CD8-positive, alpha-beta memory T cell (primary cell): ENCODE measurements around the gene PDGFC. TPM values are rescaled to one million over a fixed set of nuclear protein-coding genes. Genes with fewer than 3 reads are reported as not detected.
"Not testable (repeated sequence)": the region's sequence is repeated elsewhere in the genome, so short reads cannot be mapped to it uniquely, and the experiment has no call there.

ENCODE experiments used
- CTCF ChIA-PET: fragments of 350-600 bp; sonication (Branson Sonifier 250); formaldehyde crosslinking; loops from one replicate; lab custom pipeline; 2021; ENCODE audit warnings: antibody characterized with exemption; lab: Charles Lee
- POLR2A ChIA-PET: fragments of 350-600 bp; sonication (Branson Sonifier 250); formaldehyde crosslinking; loops from one replicate; lab custom pipeline; 2021; ENCODE audit warnings: antibody characterized with exemption; lab: Charles Lee
- DNase-seq, 5 donors: peaks; one replicate each; pipeline versions ENCODE4 v3.0.0 to v3.0.0-alpha.2; 2020 to 2022; ENCODE audit warnings: mixed read lengths in 1 of 5
- H3K27ac ChIP-seq: one replicate; pipeline ENCODE4 v1.7.0; 2013; ENCODE audit warnings: low read depth, mild to moderate bottlenecking, low read length, moderate library complexity
- H3K27me3 ChIP-seq: 2 replicates; pipeline ENCODE4 v1.7.0; 2013; ENCODE audit warnings: low read length, mild to moderate bottlenecking; ENCODE audit not compliant: insufficient read depth, poor library complexity, severe bottlenecking
- H3K36me3 ChIP-seq: 2 replicates; pipeline ENCODE4 v1.7.0; 2013; ENCODE audit warnings: mild to moderate bottlenecking, low read length, moderate library complexity; ENCODE audit not compliant: insufficient read depth
- H3K4me1 ChIP-seq: 2 replicates; pipeline ENCODE4 v1.7.0; 2013; ENCODE audit warnings: mild to moderate bottlenecking, low read length, moderate library complexity; ENCODE audit not compliant: insufficient read depth
- H3K4me3 ChIP-seq: 2 replicates; pipeline ENCODE4 v1.7.0; 2013; ENCODE audit warnings: mild to moderate bottlenecking, low read length
- H3K9me3 ChIP-seq: 2 replicates; pipeline ENCODE4 v1.7.0; 2013; ENCODE audit warnings: mild to moderate bottlenecking, low read length
- H3K27ac Mint-ChIP-seq, 8 donors: one replicate each; pipeline ENCODE4 v1.8.0; 2020 to 2021; ENCODE audit warnings: mixed read lengths in 8 of 8, mild to moderate bottlenecking in 6 of 8, inconsistent platforms in 3 of 8, moderate library complexity in 3 of 8
- H3K27me3 Mint-ChIP-seq, 2 donors: one replicate each; pipeline ENCODE4 v1.8.0; 2020 to 2021; ENCODE audit warnings: mixed read lengths in 2 of 2, mild to moderate bottlenecking in 1 of 2, moderate library complexity in 1 of 2
- H3K36me3 Mint-ChIP-seq, 3 donors: one replicate each; pipeline ENCODE4 v1.8.0; 2020 to 2021; ENCODE audit warnings: mixed read lengths in 3 of 3, inconsistent platforms in 1 of 3, mild to moderate bottlenecking in 1 of 3
- H3K4me1 Mint-ChIP-seq, 3 donors: one replicate each; pipeline ENCODE4 v1.8.0; 2020 to 2021; ENCODE audit warnings: mixed read lengths in 3 of 3, inconsistent platforms in 1 of 3, mild to moderate bottlenecking in 1 of 3
- H3K4me3 Mint-ChIP-seq, 7 donors: one replicate each; pipeline ENCODE4 v1.8.0; 2020 to 2021; ENCODE audit warnings: mixed read lengths in 7 of 7, mild to moderate bottlenecking in 6 of 7, moderate library complexity in 4 of 7, inconsistent platforms in 2 of 7
- H3K9me3 Mint-ChIP-seq, 5 donors: one replicate each; pipeline ENCODE4 v1.8.0; 2020 to 2022; ENCODE audit warnings: mixed read lengths in 5 of 5, mild to moderate bottlenecking in 3 of 5, moderate library complexity in 2 of 5, inconsistent platforms in 1 of 5
- polyA plus RNA-seq: library from polyadenylated mRNA; unstranded; fragments of 300-500 nt; fragmentation: Illumina TruSeq; gene quantifications from one replicate; pipeline ENCODE4 v1.2.3, GENCODE V29; 2021
- total RNA-seq, 2 experiments: library from RNA; stranded (reverse); gene quantifications; one replicate each; pipeline ENCODE4 v1.2.3, GENCODE V29; 2021

The PDGFC gene
- total and polyA plus RNA-seq, 3 experiments from 2014 or later = 0.13 TPM; not detected in 2

GRCh38 chr4:156945532-156945931 is 26.1 kb downstream of the PDGFC start:
- Mint-ChIP-seq H3K4me1 (no peaks in the 10 kb centered on the region), H3K27ac (no peak overlapping the region), H3K36me3 (no peaks in the 10 kb centered on the region), H3K4me3 (no peak overlapping the region), H3K9me3 (peaks cover 0 to 8% (median 6%) of the 10 kb centered on the region in 5 donors), H3K27me3 (no peaks in the 10 kb centered on the region)
- ChIA-PET POLR2A (no interaction called here), CTCF (no interaction called here)
- DNase-seq = no peak
- Histone ChIP-seq H3K27ac (no peak overlapping the region), H3K9me3 (no peaks in the 10 kb centered on the region), H3K4me3 (no peak overlapping the region), H3K36me3 (no peaks in the 10 kb centered on the region), H3K4me1 (no peaks in the 10 kb centered on the region), H3K27me3 (no peaks in the 10 kb centered on the region)

GRCh38 chr4:156942991-156943390 is 28.6 kb downstream of the PDGFC start:
- no peaks in the 10 kb centered on the region for H3K27me3 Mint-ChIP-seq
- CTCF ChIA-PET = no interaction called here

DNA sequence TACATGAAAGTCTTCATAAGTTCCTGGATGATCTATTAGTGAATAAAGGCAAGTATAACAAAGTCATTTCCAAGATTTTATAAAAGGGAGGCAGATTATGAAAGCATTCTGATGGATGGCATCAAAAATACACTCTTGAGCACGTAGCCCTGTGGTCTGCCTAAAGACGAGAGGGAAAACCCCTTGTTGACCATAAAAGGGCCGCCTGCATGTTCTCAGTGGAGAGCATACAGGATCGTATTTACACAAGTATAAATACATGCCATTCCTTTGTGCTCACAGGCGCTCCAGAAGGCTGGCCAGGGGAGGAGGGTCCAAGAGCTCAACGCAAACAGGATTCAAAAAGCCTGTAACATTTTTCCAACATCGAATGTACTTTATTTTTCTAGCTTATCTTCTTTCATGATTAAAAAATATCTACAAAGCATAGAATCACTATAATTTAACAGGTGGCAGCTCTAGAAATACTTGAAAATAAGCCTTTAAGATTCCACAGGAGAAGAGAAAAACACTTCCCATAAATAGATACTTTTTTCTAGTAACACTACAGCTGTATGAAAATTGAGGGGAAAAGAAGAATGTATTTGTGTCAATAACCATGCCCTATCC is 29.6 kb downstream of the PDGFC start:
- no peak for DNase-seq
- Histone ChIP-seq H3K27ac (no peak overlapping the region), H3K36me3 (no peaks in the 10 kb centered on the region), H3K4me1 (no peaks in the 10 kb centered on the region), H3K9me3 (no peaks in the 10 kb centered on the region), H3K27me3 (no peaks in the 10 kb centered on the region), H3K4me3 (no peak overlapping the region)
- H3K27me3 Mint-ChIP-seq = no peaks in the 10 kb centered on the region
- no peak overlapping the region for H3K27ac Mint-ChIP-seq
- peaks cover 0 to 8% (median 6%) of the 10 kb centered on the region in 5 donors for H3K9me3 Mint-ChIP-seq
- no peaks in the 10 kb centered on the region for H3K36me3 Mint-ChIP-seq
- POLR2A ChIA-PET = no interaction called here
- no peak overlapping the region for H3K4me3 Mint-ChIP-seq
- no peaks in the 10 kb centered on the region for H3K4me1 Mint-ChIP-seq
- CTCF ChIA-PET = no interaction called here

More at GRCh38 chr4:156942991-156943390, 28.6 kb downstream of the PDGFC start:
- DNase-seq = no peak
- Mint-ChIP-seq H3K4me1 (no peaks in the 10 kb centered on the region), H3K4me3 (no peak overlapping the region), H3K36me3 (no peaks in the 10 kb centered on the region), H3K9me3 (peaks cover 0 to 8% (median 6%) of the 10 kb centered on the region in 5 donors), H3K27ac (no peak overlapping the region)
- no peaks in the 10 kb centered on the region for H3K36me3 ChIP-seq
- no peak overlapping the region for H3K4me3 ChIP-seq
- H3K27ac ChIP-seq = no peak overlapping the region
- POLR2A ChIA-PET = no interaction called here
- no peaks in the 10 kb centered on the region for H3K9me3 ChIP-seq
- H3K4me1 ChIP-seq = no peaks in the 10 kb centered on the region
- H3K27me3 ChIP-seq = no peaks in the 10 kb centered on the region

DNA sequence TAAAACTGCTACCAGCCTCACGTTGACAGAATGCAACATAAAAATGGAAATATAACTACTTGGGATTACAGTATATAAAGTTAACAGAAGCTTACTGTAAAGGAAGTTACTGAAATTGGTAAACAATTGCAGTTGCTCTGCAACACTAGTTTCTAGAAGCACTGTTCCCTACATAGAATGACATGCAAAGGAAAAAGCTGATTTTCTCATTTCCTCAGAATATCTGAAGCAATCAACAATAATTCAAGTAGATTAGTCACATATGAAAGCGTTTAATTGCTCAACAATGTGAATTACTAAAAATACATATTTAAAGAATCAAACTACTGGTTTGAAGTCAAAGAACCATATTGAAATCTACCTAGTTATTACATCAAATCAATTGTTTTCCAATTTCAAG is 31.8 kb downstream of the PDGFC start:
- H3K9me3 Mint-ChIP-seq = peaks cover 2 to 12% (median 6%) of the 10 kb centered on the region in 5 donors
- ChIA-PET POLR2A (no interaction called here), CTCF (no interaction called here)
- H3K27me3 Mint-ChIP-seq = no peaks in the 10 kb centered on the region
- H3K4me1 Mint-ChIP-seq = no peaks in the 10 kb centered on the region
- H3K27ac Mint-ChIP-seq = no peak overlapping the region
- no peaks in the 10 kb centered on the region for H3K36me3 ChIP-seq
- no peaks in the 10 kb centered on the region for H3K9me3 ChIP-seq
- H3K4me3 Mint-ChIP-seq = no peak overlapping the region
- no peaks in the 10 kb centered on the region for H3K27me3 ChIP-seq
- H3K36me3 Mint-ChIP-seq = no peaks in the 10 kb centered on the region
- no peak overlapping the region for H3K4me3 ChIP-seq
- no peak overlapping the region for H3K27ac ChIP-seq
- DNase-seq = no peak
- H3K4me1 ChIP-seq = no peaks in the 10 kb centered on the region

DNA sequence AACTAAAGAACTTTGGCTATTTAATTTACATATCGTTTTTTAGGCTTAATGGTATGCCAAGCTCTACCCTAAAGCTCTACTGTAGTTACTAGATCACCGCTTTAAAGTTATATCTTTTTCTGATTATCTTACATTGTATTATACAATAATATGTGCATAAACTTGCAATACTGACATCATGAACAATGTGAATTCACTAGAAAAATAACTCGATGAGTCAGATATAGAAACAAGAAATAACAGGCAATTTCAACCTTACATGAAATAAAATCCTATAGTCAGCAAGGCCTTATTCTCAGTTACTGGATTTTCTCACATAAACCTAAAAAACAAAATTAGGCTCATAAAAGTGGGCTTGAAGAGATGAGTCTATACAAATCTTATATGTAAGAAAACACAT is 32.5 kb downstream of the PDGFC start:
- H3K4me1 Mint-ChIP-seq = no peaks in the 10 kb centered on the region
- POLR2A ChIA-PET = no interaction called here
- no peak overlapping the region for H3K27ac Mint-ChIP-seq
- Histone ChIP-seq H3K9me3 (no peaks in the 10 kb centered on the region), H3K4me3 (no peak overlapping the region), H3K4me1 (no peaks in the 10 kb centered on the region), H3K36me3 (no peaks in the 10 kb centered on the region), H3K27me3 (no peaks in the 10 kb centered on the region), H3K27ac (no peak overlapping the region)
- DNase-seq = no peak
- no peak overlapping the region for H3K4me3 Mint-ChIP-seq
- H3K27me3 Mint-ChIP-seq = no peaks in the 10 kb centered on the region
- peaks cover 2 to 12% (median 6%) of the 10 kb centered on the region in 5 donors for H3K9me3 Mint-ChIP-seq
- H3K36me3 Mint-ChIP-seq = no peaks in the 10 kb centered on the region
- CTCF ChIA-PET = no interaction called here

DNA sequence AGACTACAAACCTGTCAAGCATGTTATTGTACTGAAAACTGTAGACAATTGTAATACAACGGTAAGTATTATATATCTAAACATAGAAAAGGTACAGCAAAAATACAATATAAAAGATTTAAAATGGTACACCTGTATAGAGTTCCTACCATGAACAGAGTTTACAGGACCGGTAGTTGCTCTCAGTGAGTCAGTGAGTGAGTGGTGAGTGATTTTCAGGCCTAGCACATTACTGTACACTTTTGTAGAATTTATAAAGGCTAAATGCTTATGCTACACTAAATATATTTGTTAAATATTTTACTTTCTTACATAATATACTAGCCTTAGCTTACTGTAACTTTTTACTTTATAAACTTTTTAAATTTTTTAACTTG is 37.4 kb downstream of the PDGFC start:
- CTCF ChIA-PET = no interaction called here
- H3K27me3 ChIP-seq = no peaks in the 10 kb centered on the region

DNA sequence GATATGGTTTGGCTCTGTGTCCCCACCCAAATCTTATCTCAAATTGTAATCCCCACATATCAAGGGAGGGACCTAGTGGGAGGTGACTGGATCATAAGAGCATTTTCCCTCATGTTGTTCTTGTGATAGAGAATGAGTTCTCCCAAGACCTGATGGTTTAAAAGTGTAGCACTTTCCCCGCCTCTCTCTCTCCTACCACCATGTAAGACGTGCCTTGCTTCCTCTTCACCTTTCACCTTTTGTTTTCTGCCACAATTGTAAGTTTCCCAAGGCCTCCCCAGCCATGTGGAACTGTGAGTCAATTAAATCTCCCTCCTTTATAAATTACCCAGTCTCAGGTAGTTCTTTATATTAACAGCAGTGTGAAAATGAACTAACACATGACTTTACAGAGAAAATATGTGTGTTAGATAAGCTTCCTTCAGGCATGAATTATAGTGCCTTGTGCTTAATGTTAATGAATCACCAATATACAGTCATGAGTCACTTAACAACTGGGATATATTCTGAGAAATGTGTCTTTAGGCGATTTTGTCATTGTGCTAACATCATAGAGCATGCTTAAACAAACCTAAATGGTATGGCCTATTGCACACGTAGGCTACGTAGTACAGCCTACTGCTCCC is 37.9 kb downstream of the PDGFC start:
- H3K27ac ChIP-seq = no peak overlapping the region
- no peaks in the 10 kb centered on the region for H3K36me3 ChIP-seq
- Mint-ChIP-seq H3K36me3 (no peaks in the 10 kb centered on the region), H3K4me3 (no peak overlapping the region), H3K27me3 (no peaks in the 10 kb centered on the region), H3K9me3 (peaks cover 0 to 14% (median 5%) of the 10 kb centered on the region in 5 donors), H3K4me1 (no peaks in the 10 kb centered on the region), H3K27ac (no peak overlapping the region)
- no peaks in the 10 kb centered on the region for H3K27me3 ChIP-seq
- no peak for DNase-seq
- ChIA-PET POLR2A (no interaction called here), CTCF (no interaction called here)
- no peaks in the 10 kb centered on the region for H3K9me3 ChIP-seq
- no peak overlapping the region for H3K4me3 ChIP-seq
- H3K4me1 ChIP-seq = no peaks in the 10 kb centered on the region

More for the DNA sequence above, 37.4 kb downstream of the PDGFC start:
- DNase-seq = no peak
- POLR2A ChIA-PET = no interaction called here
- no peaks in the 10 kb centered on the region for H3K36me3 ChIP-seq
- H3K27me3 Mint-ChIP-seq = no peaks in the 10 kb centered on the region
- H3K4me3 ChIP-seq = no peak overlapping the region
- H3K4me3 Mint-ChIP-seq = no peak overlapping the region
- no peaks in the 10 kb centered on the region for H3K36me3 Mint-ChIP-seq
- no peaks in the 10 kb centered on the region for H3K4me1 Mint-ChIP-seq
- H3K27ac Mint-ChIP-seq = no peak overlapping the region
- no peaks in the 10 kb centered on the region for H3K4me1 ChIP-seq
- H3K9me3 ChIP-seq = no peaks in the 10 kb centered on the region
- H3K9me3 Mint-ChIP-seq = peaks cover 0 to 12% (median 3%) of the 10 kb centered on the region in 5 donors
- H3K27ac ChIP-seq = no peak overlapping the region

DNA sequence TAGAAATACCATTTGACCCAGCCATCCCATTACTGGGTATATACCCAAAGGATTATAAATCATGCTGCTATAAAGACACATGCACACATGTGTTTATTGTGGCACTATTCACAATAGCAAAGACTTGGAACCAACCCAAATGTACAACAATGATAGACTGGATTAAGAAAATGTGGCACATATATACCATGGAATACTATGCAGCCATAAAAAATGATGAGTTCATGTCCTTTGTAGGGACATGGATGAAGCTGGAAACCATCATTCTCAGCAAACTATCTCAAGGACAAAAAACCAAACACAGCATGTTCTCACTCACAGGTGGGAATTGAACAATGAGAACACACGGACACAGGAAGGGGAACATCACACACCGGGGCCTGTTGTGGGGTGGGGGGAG is 39.2 kb downstream of the PDGFC start:
- H3K27ac Mint-ChIP-seq, H3K9me3 ChIP-seq, H3K36me3 Mint-ChIP-seq, H3K27ac ChIP-seq, POLR2A ChIA-PET, H3K27me3 ChIP-seq, H3K27me3 Mint-ChIP-seq, H3K4me3 ChIP-seq, DNase-seq, H3K4me1 Mint-ChIP-seq, CTCF ChIA-PET, H3K36me3 ChIP-seq, H3K4me1 ChIP-seq, H3K4me3 Mint-ChIP-seq: not testable (repeated sequence)
- H3K9me3 Mint-ChIP-seq = peaks cover 0 to 14% (median 6%) of the 10 kb centered on the region in 5 donors
